ENCODE data around the gene ACTR10. TPM values are rescaled to one million over a fixed set of nuclear protein-coding genes. Genes with fewer than 3 reads are reported as not detected.
"Not testable (repeated sequence)": the region's sequence is repeated elsewhere in the genome, so short reads cannot be mapped to it uniquely, and the experiment has no call there.

ACTR10 gene
- total RNA-seq, 2 experiments from 2014 or later, result 38.8 to 43.6 TPM

- H3K36me3 ChIP-seq (ENCODE audit: insufficient read depth, low read length), result peaks cover 71% of the 10 kb centered on the region
- Mint-ChIP-seq H3K27me3 (no peaks in the 10 kb centered on the region), H3K27ac (no peak overlapping the region), H3K9me3 (no peaks in the 10 kb centered on the region), H3K4me3 (no peak overlapping the region), H3K36me3 (ENCODE audit: low read depth) (peaks cover 64% of the 10 kb centered on the region), H3K4me1 (ENCODE audit: low read depth) (peaks cover 52% of the 10 kb centered on the region)
- H3K27me3 ChIP-seq (ENCODE audit: control insufficient read depth in 1 of 2, insufficient read depth in 2 of 2, low read length in 2 of 2), result no peaks in the 10 kb centered on the region
- ChIA-PET CTCF (no interaction called here), POLR2A (interaction anchor here (0.6 kb wide), 1 partner anchor 78 kb away, joined by 3 read pairs; no protein-coding TSS in a partner anchor)
- intact Hi-C loops (cut with DNase I, micrococcal nuclease), result no loop called here
- no peak for TF ChIP-seq CTCF (IDR thresholded peaks at IDR 0.05)
- ATAC-seq (ENCODE audit: poor library complexity), result no peak
- H3K27ac ChIP-seq (ENCODE audit: low read depth in 1 of 2, low read length in 2 of 2), result no peak overlapping the region
- DNase-seq, result no peak
- H3K4me1 ChIP-seq (ENCODE audit: insufficient read depth, low read length), result peaks cover 12% of the 10 kb centered on the region
- no peak overlapping the region for H3K4me3 ChIP-seq (ENCODE audit: low read length)
- no peaks in the 10 kb centered on the region for H3K9me3 ChIP-seq (ENCODE audit: control insufficient read depth in 1 of 2, insufficient read depth in 1 of 2, low read length in 2 of 2)
Measured at GRCh38 chr14:58249611-58250010, 49.7 kb downstream of the ACTR10 start.

GRCh38 chr14:58258156-58258555, 58.2 kb downstream of the ACTR10 start:
- no peaks in the 10 kb centered on the region for H3K9me3 Mint-ChIP-seq
- peaks cover 85% of the 10 kb centered on the region for H3K36me3 ChIP-seq (ENCODE audit: insufficient read depth, low read length)
- no peaks in the 10 kb centered on the region for H3K27me3 Mint-ChIP-seq
- ChIA-PET POLR2A (interaction anchor here (1.0 to 1.4 kb wide), 5 partner anchors 13 to 40 kb away, joined by 3 to 8 read pairs (median 3); partner anchors contain the start of gene ARID4A), CTCF (no interaction called here)
- no peak overlapping the region for H3K4me3 Mint-ChIP-seq
- peaks cover 62% of the 10 kb centered on the region for H3K36me3 Mint-ChIP-seq (ENCODE audit: low read depth)
- H3K9me3 ChIP-seq (ENCODE audit: control insufficient read depth in 1 of 2, insufficient read depth in 1 of 2, low read length in 2 of 2), result no peaks in the 10 kb centered on the region
- H3K27ac ChIP-seq (ENCODE audit: low read depth in 1 of 2, low read length in 2 of 2), result no peak overlapping the region
- DNase-seq (no peak), ATAC-seq (ENCODE audit: poor library complexity) (no peak)
- H3K27ac Mint-ChIP-seq, result peak overlapping the region; percentile 39
- H3K4me3 ChIP-seq (ENCODE audit: low read length), result no peak overlapping the region
- H3K27me3 ChIP-seq (ENCODE audit: control insufficient read depth in 1 of 2, insufficient read depth in 2 of 2, low read length in 2 of 2), result no peaks in the 10 kb centered on the region
- intact Hi-C loops (cut with DNase I, micrococcal nuclease), result no loop called here
- peaks cover 20% of the 10 kb centered on the region for H3K4me1 Mint-ChIP-seq (ENCODE audit: low read depth)
- H3K4me1 ChIP-seq (ENCODE audit: insufficient read depth, low read length), result no peaks in the 10 kb centered on the region
- TF ChIP-seq CTCF (IDR thresholded peaks at IDR 0.05), result no peak

GRCh38 chr14:58262005-58262404, 62.1 kb downstream of the ACTR10 start:
- intact Hi-C loops (cut with DNase I, micrococcal nuclease); H3K4me3 ChIP-seq (ENCODE audit: low read length); DNase-seq; H3K4me1 ChIP-seq (ENCODE audit: insufficient read depth, low read length); H3K27me3 ChIP-seq (ENCODE audit: control insufficient read depth in 1 of 2, insufficient read depth in 2 of 2, low read length in 2 of 2); ATAC-seq (ENCODE audit: poor library complexity); H3K27ac Mint-ChIP-seq; H3K27me3 Mint-ChIP-seq; CTCF ChIA-PET; H3K4me3 Mint-ChIP-seq; H3K9me3 ChIP-seq (ENCODE audit: control insufficient read depth in 1 of 2, insufficient read depth in 1 of 2, low read length in 2 of 2); H3K9me3 Mint-ChIP-seq; H3K27ac ChIP-seq (ENCODE audit: low read depth in 1 of 2, low read length in 2 of 2): not testable (repeated sequence)
- H3K36me3 ChIP-seq (ENCODE audit: insufficient read depth, low read length), result peaks cover 91% of the 10 kb centered on the region
- Mint-ChIP-seq H3K36me3 (ENCODE audit: low read depth) (peaks cover 80% of the 10 kb centered on the region), H3K4me1 (ENCODE audit: low read depth) (peaks cover 20% of the 10 kb centered on the region)
- POLR2A ChIA-PET, result interaction anchor here (0.6 to 1.2 kb wide), 2 partner anchors 13 to 36 kb away, joined by 3 read pairs; no protein-coding TSS in a partner anchor

- POLR2A ChIA-PET, result interaction anchor here (1.0 to 2.9 kb wide), 5 partner anchors 10 to 65 kb away, joined by 3 to 22 read pairs (median 4); partner anchors contain the start of genes ACTR10 and ARID4A
- Histone ChIP-seq H3K36me3 (ENCODE audit: insufficient read depth, low read length) (peaks cover 91% of the 10 kb centered on the region), H3K27ac (ENCODE audit: low read depth in 1 of 2, low read length in 2 of 2) (no peak overlapping the region), H3K27me3 (ENCODE audit: control insufficient read depth in 1 of 2, insufficient read depth in 2 of 2, low read length in 2 of 2) (no peaks in the 10 kb centered on the region), H3K9me3 (ENCODE audit: control insufficient read depth in 1 of 2, insufficient read depth in 1 of 2, low read length in 2 of 2) (no peaks in the 10 kb centered on the region), H3K4me3 (ENCODE audit: low read length) (no peak overlapping the region), H3K4me1 (ENCODE audit: insufficient read depth, low read length) (no peaks in the 10 kb centered on the region)
- no peak for ATAC-seq (ENCODE audit: poor library complexity)
- H3K9me3 Mint-ChIP-seq, result no peaks in the 10 kb centered on the region
- TF ChIP-seq CTCF (IDR thresholded peaks at IDR 0.05), result no peak
- H3K4me3 Mint-ChIP-seq, result no peak overlapping the region
- H3K27ac Mint-ChIP-seq, result peak overlapping the region; percentile 42
- peaks cover 26% of the 10 kb centered on the region for H3K4me1 Mint-ChIP-seq (ENCODE audit: low read depth)
- H3K27me3 Mint-ChIP-seq, result no peaks in the 10 kb centered on the region
- DNase-seq, result no peak
- intact Hi-C loops (cut with DNase I, micrococcal nuclease), result no loop called here
- CTCF ChIA-PET, result no interaction called here
- peaks cover 90% of the 10 kb centered on the region for H3K36me3 Mint-ChIP-seq (ENCODE audit: low read depth)
Measured at GRCh38 chr14:58265401-58265800, 65.5 kb downstream of the ACTR10 start.

All from CD4-positive, alpha-beta T cell (primary cell).